Measurements from ENCODE around the gene UGT3A1. TPM values are rescaled to one million over a fixed set of nuclear protein-coding genes. Genes with fewer than 3 reads are reported as not detected.

Gene UGT3A1
- total RNA-seq, 1 donor from 2014 or later: 5.2 TPM

- no peaks in the 10 kb centered on the region for H3K4me1 Mint-ChIP-seq (ENCODE audit: low read depth)
- H3K27me3 Mint-ChIP-seq: no peaks in the 10 kb centered on the region
- no peak overlapping the region for H3K4me3 Mint-ChIP-seq (ENCODE audit: low read depth)
- no peak for TF ChIP-seq CTCF (IDR thresholded peaks at IDR 0.05; ENCODE audit: unreplicated experiment)
- H3K27ac Mint-ChIP-seq: no peak overlapping the region
- peaks cover 15% of the 10 kb centered on the region for H3K9me3 Mint-ChIP-seq (ENCODE audit: low read depth)
- no peak for DNase-seq (ENCODE audit: low spot score, unreplicated experiment)
- peaks cover 2% of the 10 kb centered on the region for H3K36me3 Mint-ChIP-seq (ENCODE audit: insufficient read depth)
Measured at GRCh38 chr5:36006163-36006562, 15.0 kb upstream of the UGT3A1 start.

GRCh38 chr5:36001032-36001431 is 9.8 kb upstream of the UGT3A1 start:
- H3K4me1 Mint-ChIP-seq (ENCODE audit: low read depth): no peaks in the 10 kb centered on the region
- no peaks in the 10 kb centered on the region for H3K27me3 Mint-ChIP-seq
- no peaks in the 10 kb centered on the region for H3K36me3 Mint-ChIP-seq (ENCODE audit: insufficient read depth)
- TF ChIP-seq CTCF (IDR thresholded peaks at IDR 0.05; ENCODE audit: unreplicated experiment): no peak
- no peak overlapping the region for H3K4me3 Mint-ChIP-seq (ENCODE audit: low read depth)
- no peak for DNase-seq (ENCODE audit: low spot score, unreplicated experiment)
- H3K9me3 Mint-ChIP-seq (ENCODE audit: low read depth): no peaks in the 10 kb centered on the region
- no peak overlapping the region for H3K27ac Mint-ChIP-seq

- no peaks in the 10 kb centered on the region for H3K27me3 Mint-ChIP-seq
- no peak for TF ChIP-seq CTCF (IDR thresholded peaks at IDR 0.05; ENCODE audit: unreplicated experiment)
- no peak for DNase-seq (ENCODE audit: low spot score, unreplicated experiment)
- H3K4me1 Mint-ChIP-seq (ENCODE audit: low read depth): no peaks in the 10 kb centered on the region
- H3K9me3 Mint-ChIP-seq (ENCODE audit: low read depth): no peaks in the 10 kb centered on the region
- no peaks in the 10 kb centered on the region for H3K36me3 Mint-ChIP-seq (ENCODE audit: insufficient read depth)
- no peak overlapping the region for H3K27ac Mint-ChIP-seq
- H3K4me3 Mint-ChIP-seq (ENCODE audit: low read depth): no peak overlapping the region
Measured at GRCh38 chr5:35999547-35999946, 8.4 kb upstream of the UGT3A1 start.

- DNase-seq (ENCODE audit: low spot score, unreplicated experiment): no peak
- no peak for TF ChIP-seq CTCF (IDR thresholded peaks at IDR 0.05; ENCODE audit: unreplicated experiment)
- Mint-ChIP-seq H3K4me1 (ENCODE audit: low read depth) (peaks cover 4% of the 10 kb centered on the region), H3K4me3 (ENCODE audit: low read depth) (no peak overlapping the region), H3K9me3 (ENCODE audit: low read depth) (no peaks in the 10 kb centered on the region), H3K27me3 (peaks cover 3% of the 10 kb centered on the region), H3K27ac (no peak overlapping the region), H3K36me3 (ENCODE audit: insufficient read depth) (no peaks in the 10 kb centered on the region)
Measured at GRCh38 chr5:35996076-35996475, 4.9 kb upstream of the UGT3A1 start.

GRCh38 chr5:35990520-35990919 is 670 bp downstream of the UGT3A1 start:
- Mint-ChIP-seq H3K9me3 (ENCODE audit: low read depth) (no peaks in the 10 kb centered on the region), H3K36me3 (ENCODE audit: insufficient read depth) (no peaks in the 10 kb centered on the region), H3K4me1 (ENCODE audit: low read depth) (peaks cover 15% of the 10 kb centered on the region), H3K27me3 (peaks cover 7% of the 10 kb centered on the region), H3K27ac (peak overlapping the region; percentile 87), H3K4me3 (ENCODE audit: low read depth) (peak overlapping the region; percentile 75)
- no peak for DNase-seq (ENCODE audit: low spot score, unreplicated experiment)
- no peak for TF ChIP-seq CTCF (IDR thresholded peaks at IDR 0.05; ENCODE audit: unreplicated experiment)

Measured in progenitor cell of endocrine pancreas (in vitro differentiated cells).